IMR-90 (cell line): Measurements from ENCODE around the gene XPC. TPM values are rescaled to one million over a fixed set of nuclear protein-coding genes. Genes with fewer than 3 reads are reported as not detected.

ENCODE experiments used
- ATAC-seq: fragments of 200-7000 bp; cut with Tn5 transposase; 2 replicates; pipeline ENCODE4 v1.9.1; 2020; ENCODE audit warnings: low read depth, mild to moderate bottlenecking, moderate library complexity
- BruUV-seq: library from RNA; stranded (reverse); fragments of 400-500 nt; replicated peaks from 2 replicates; lab custom pipeline; 2021; lab: Mats Ljungman, UMichigan
- CTCF ChIA-PET: fragments of 300-600 bp; formaldehyde crosslinking; extraction: SDS; loops from one replicate; lab custom pipeline; 2021; ENCODE audit warnings: antibody characterized with exemption; lab: Yijun Ruan, JAX
- POLR2A ChIA-PET: fragments of 300-600 bp; sonication (Branson Sonifier 250); formaldehyde crosslinking; loops from one replicate; lab custom pipeline; 2022; ENCODE audit warnings: antibody characterized with exemption; ENCODE audit not compliant: unreplicated experiment; lab: Charles Lee
- DNase-seq: peaks from one replicate; pipeline ENCODE4 v3.0.0; 2013
- H2AFZ ChIP-seq: replicated peaks from 2 replicates; pipeline ENCODE3; 2013; ENCODE audit warnings: low read length, mild to moderate bottlenecking; ENCODE audit not compliant: poor library complexity
- H2AK5ac ChIP-seq: 2 replicates; pipeline ENCODE4 v1.6.1; 2013; ENCODE audit warnings: low read depth, low read length, inconsistent platforms
- H2AK9ac ChIP-seq: replicated peaks from 2 replicates; pipeline ENCODE3; 2013; ENCODE audit warnings: mild to moderate bottlenecking, low read depth, low read length, moderate library complexity; ENCODE audit not compliant: poor library complexity
- H2BK120ac ChIP-seq: 2 replicates; pipeline ENCODE4 v1.6.1; 2013; ENCODE audit warnings: low read depth, low read length, inconsistent platforms
- H2BK15ac ChIP-seq: 3 replicates; pipeline ENCODE4 v1.6.1; 2013; ENCODE audit warnings: low read depth, low read length, inconsistent platforms
- H2BK20ac ChIP-seq: 2 replicates; pipeline ENCODE4 v1.6.1; 2013; ENCODE audit warnings: low read depth, mild to moderate bottlenecking, inconsistent platforms, low read length, moderate library complexity
- H2BK5ac ChIP-seq: 2 replicates; pipeline ENCODE4 v1.6.1; 2013; ENCODE audit warnings: mild to moderate bottlenecking, low read depth, low read length, inconsistent platforms; ENCODE audit not compliant: poor library complexity, severe bottlenecking
- H3K14ac ChIP-seq: replicated peaks from 2 replicates; pipeline ENCODE4 v1.6.1; 2013; ENCODE audit warnings: low read depth, low read length, inconsistent platforms
- H3K18ac ChIP-seq: 2 replicates; pipeline ENCODE4 v1.6.1; 2013; ENCODE audit warnings: low read depth, low read length, control low read depth
- H3K23ac ChIP-seq: 2 replicates; pipeline ENCODE4 v1.6.1; 2013; ENCODE audit warnings: low read depth, low read length, inconsistent platforms
- H3K27ac ChIP-seq: 2 replicates; pipeline ENCODE4 v1.5.1; 2013; ENCODE audit warnings: mild to moderate bottlenecking, control low read depth, low read length; ENCODE audit not compliant: insufficient read depth
- H3K27me3 ChIP-seq: 2 replicates; pipeline ENCODE4 v1.6.1; 2013; ENCODE audit warnings: low read length; ENCODE audit not compliant: control insufficient read depth, insufficient read depth
- H3K36me3 ChIP-seq: 2 replicates; pipeline ENCODE4 v1.6.1; 2013; ENCODE audit warnings: low read length, mixed read lengths; ENCODE audit not compliant: control insufficient read depth, insufficient read depth
- H3K4ac ChIP-seq: 2 replicates; pipeline ENCODE4 v1.6.1; 2013; ENCODE audit warnings: low read depth, low read length, inconsistent platforms
- H3K4me1 ChIP-seq: 2 replicates; pipeline ENCODE4 v1.6.1; 2013; ENCODE audit warnings: low read length, mixed read lengths; ENCODE audit not compliant: control insufficient read depth, insufficient read depth
- H3K4me2 ChIP-seq: 2 replicates; pipeline ENCODE4 v1.6.1; 2013; ENCODE audit warnings: low read depth, mild to moderate bottlenecking, control low read depth, low read length, moderate library complexity
- H3K4me3 ChIP-seq: 2 replicates; pipeline ENCODE4 v1.5.1; 2013; ENCODE audit warnings: low read depth, mild to moderate bottlenecking, control low read depth, low read length, moderate library complexity; ENCODE audit not compliant: insufficient read depth
- H3K56ac ChIP-seq: 2 replicates; pipeline ENCODE4 v1.6.1; 2013; ENCODE audit warnings: low read length, inconsistent platforms; ENCODE audit not compliant: insufficient read depth; ENCODE audit errors: extremely low read depth
- H3K79me1 ChIP-seq, 2 experiments: 2 replicates each; pipeline ENCODE4 v1.6.1; 2013; ENCODE audit warnings: low read length in 2 of 2, inconsistent platforms in 1 of 2, low read depth in 1 of 2
- H3K9ac ChIP-seq: 2 replicates; pipeline ENCODE4 v1.6.1; 2013; ENCODE audit warnings: low read depth, low read length, control low read depth
- H3K9me1 ChIP-seq: 2 replicates; pipeline ENCODE4 v1.6.1; 2013; ENCODE audit warnings: low read length, inconsistent platforms; ENCODE audit not compliant: insufficient read depth
- H3K9me3 ChIP-seq: 2 replicates; pipeline ENCODE4 v1.6.1; 2013; ENCODE audit warnings: low read length; ENCODE audit not compliant: control insufficient read depth, insufficient read depth
- H4K20me1 ChIP-seq: 2 replicates; pipeline ENCODE4 v1.6.1; 2013; ENCODE audit warnings: low read length, inconsistent platforms; ENCODE audit not compliant: insufficient read depth
- H4K5ac ChIP-seq: 2 replicates; pipeline ENCODE4 v1.6.1; 2013; ENCODE audit warnings: mild to moderate bottlenecking, low read depth, low read length, control low read depth
- H4K8ac ChIP-seq, 2 experiments: 2 replicates each; pipeline ENCODE4 v1.6.1; 2013; ENCODE audit warnings: low read depth in 2 of 2, low read length in 2 of 2, control low read depth in 1 of 2, inconsistent platforms in 1 of 2
- H4K91ac ChIP-seq: 2 replicates; pipeline ENCODE4 v1.6.1; 2013; ENCODE audit warnings: low read depth, low read length, inconsistent platforms; ENCODE audit not compliant: insufficient read depth
- BHLHE40 ChIP-seq: fragments of 150-350 bp; IDR thresholded peaks from 2 replicates; pipeline ENCODE4 v1.6.1; 2016; ENCODE audit warnings: mild to moderate bottlenecking, low read depth, low read length
- CEBPB ChIP-seq: IDR thresholded peaks from 2 replicates; pipeline ENCODE4 v1.6.1; 2012; ENCODE audit warnings: low read depth, low read length, improper control_type of control experiment
- FOS ChIP-seq: fragments of 150-350 bp; IDR thresholded peaks from 2 replicates; pipeline ENCODE4 v1.6.1; 2016; ENCODE audit warnings: low read depth, low read length
- POLR2A ChIP-seq: IDR thresholded peaks from 2 replicates; pipeline ENCODE4 v1.6.1; 2012; ENCODE audit warnings: mild to moderate bottlenecking, low read depth, low read length
- RFX5 ChIP-seq: IDR thresholded peaks from 2 replicates; pipeline ENCODE4 v1.8.0; 2012; ENCODE audit warnings: low read depth, mild to moderate bottlenecking, low read length, moderate library complexity
- USF2 ChIP-seq: fragments of 150-350 bp; IDR thresholded peaks from 2 replicates; pipeline ENCODE4 v1.6.1; 2017; ENCODE audit warnings: mild to moderate bottlenecking, antibody characterized with exemption, low read length, low read depth
- WGBS, 2 experiments: methylation state at CpG; one replicate each; pipeline versions ENCODE4 v1.1.5 to v1.1.7; 2013; ENCODE audit warnings: missing lambda C conversion rate in 2 of 2; ENCODE audit not compliant: insufficient read length in 1 of 2; ENCODE audit errors: extremely low coverage in 2 of 2; 5-methylcytosine and 5-hydroxymethylcytosine counted together
- dilution Hi-C: fragments of 300-500 bp; cut with HindIII; formaldehyde crosslinking; loops from one replicate; pipeline ENCODE4 v1.14.3; 2018; ENCODE audit warnings: low sequenced_read_pairs; ENCODE audit not compliant: unreplicated experiment
- in situ Hi-C: fragments of 300-500 bp; cut with MboI; formaldehyde crosslinking; loops from 3 replicates; pipeline ENCODE4 v1.14.3; 2019; ENCODE audit warnings: low sequenced_read_pairs, inconsistent platforms, mixed read lengths
- intact Hi-C: fragments of 100-400 bp; cut with micrococcal nuclease; formaldehyde crosslinking; loops from 2 replicates; pipeline ENCODE4 v1.10.0; 2022
- polyA plus RNA-seq, 3 experiments: library from polyadenylated mRNA; depleted of rRNA; stranded (reverse); fragments of >200 nt; gene quantifications; 2 replicates each; pipeline ENCODE4 v1.2.3, GENCODE V29; 2012; ENCODE audit warnings: low replicate concordance in 1 of 3
- total RNA-seq: library from RNA; depleted of rRNA; stranded (reverse); fragments of >200 nt; gene quantifications from 2 replicates; pipeline ENCODE4 v1.2.3, GENCODE V29; 2012

XPC gene
- total and polyA plus RNA-seq, 2 of the 4 experiments (the other 2 are of a cell fraction) = 30.9 to 48.8 TPM

GRCh38 chr3:14144423-14145075 is 33.9 kb downstream of the XPC start:
- Histone ChIP-seq H3K23ac (peak overlapping the region; percentile 92), H3K4ac (peak overlapping the region; percentile 96), H3K79me1 (peaks cover 0 to 19% of the 10 kb centered on the region in 2 experiments; a peak in 1 of 4 replicates), H3K14ac (peak overlapping the region; percentile 85), H2BK120ac (peak overlapping the region; percentile 92), H4K91ac (peak overlapping the region; percentile 87), H4K20me1 (peaks cover 7% of the 10 kb centered on the region), H3K9me3 (no peaks in the 10 kb centered on the region), H3K27me3 (no peaks in the 10 kb centered on the region), H3K4me3 (no peak overlapping the region), H3K56ac (peak overlapping the region; percentile 85; the same call in 1 of the 2 replicates), H2BK20ac (peak overlapping the region; percentile 89), H3K4me2 (peak overlapping the region; percentile 75), H4K8ac (peak overlapping the region in 1 of 2 experiments; percentile 85; a peak in 2 of 4 replicates), H2AK5ac (peak overlapping the region; percentile 96), H2AK9ac (peak overlapping the region; percentile 84), H2AFZ (peak overlapping the region; percentile 65), H3K18ac (peak overlapping the region; percentile 91), H2BK5ac (peak overlapping the region; percentile 98), H2BK15ac (peak overlapping the region; percentile 40; the same call in 1 of the 3 replicates), H3K4me1 (peaks cover 29% of the 10 kb centered on the region), H3K27ac (peak overlapping the region; percentile 97), H3K9ac (peak overlapping the region; percentile 56), H3K9me1 (peaks cover 24% of the 10 kb centered on the region; the same call in 1 of the 2 replicates), H4K5ac (peak overlapping the region; percentile 74), H3K36me3 (peaks cover 56% of the 10 kb centered on the region)
- DNase-seq (peak; percentile 99), ATAC-seq (peak; percentile 62)
- no CpG with 5 or more reads among the region's 7 CpGs for WGBS, 2 experiments
- TF ChIP-seq FOS (peak; percentile 97), RFX5 (no peak), BHLHE40 (peak; percentile 63), USF2 (no peak), POLR2A (peak; percentile 72), CEBPB (peak; percentile 92)
- BruUV-seq = no TSS peak
- dilution Hi-C loops = no loop called here
- intact Hi-C loops = loop anchor here (1.0 kb wide), 1 partner anchor 19 kb away; the partner anchor contains the start of gene TMEM43
- in situ Hi-C loops = loop anchor here (25.0 kb wide), 1 partner anchor 107 kb away; no protein-coding TSS in a partner anchor
- POLR2A ChIA-PET = interaction anchor here (1.1 to 1.3 kb wide), 2 partner anchors 20 to 34 kb away, joined by 3 to 6 read pairs; partner anchors contain the start of genes CHCHD4, LSM3, TMEM43 and XPC
- CTCF ChIA-PET = interaction anchor here (2.3 kb wide), 1 partner anchor 19 kb away, joined by 11 read pairs; the partner anchor contains the start of genes CHCHD4 and TMEM43
